GM10248 (cell line): ENCODE data around the gene UGT1A4.

Source experiments
- CTCF ChIA-PET: fragments of 300-600 bp; sonication (Branson Sonifier 250); formaldehyde crosslinking; extraction: SDS; loops from one replicate; lab custom pipeline; 2021; ENCODE audit warnings: antibody characterized with exemption; lab: Yijun Ruan, JAX
- POLR2A ChIA-PET: fragments of 350-650 bp; sonication (Branson Sonifier 250); formaldehyde crosslinking; extraction: SDS; loops from one replicate; lab custom pipeline; 2020; ENCODE audit warnings: antibody characterized with exemption; lab: Yijun Ruan, JAX
- DNase-seq: peaks from one replicate; pipeline ENCODE4 v3.0.0; 2012; ENCODE audit errors: extremely low spot score
- CTCF ChIP-seq: IDR thresholded peaks from 2 replicates; pipeline ENCODE4 v1.5.1; 2012; ENCODE audit warnings: mild to moderate bottlenecking, low read depth; ENCODE audit errors: extremely low read depth, missing control alignments, control extremely low read depth

Gene UGT1A4

GRCh38 chr2:233799716-233800115 is 81.2 kb downstream of the UGT1A4 start:
- CTCF ChIA-PET: interaction anchor here (1.6 kb wide), 1 partner anchor 88 kb away, joined by 3 read pairs; no protein-coding TSS in a partner anchor
- no peak for TF ChIP-seq CTCF
- POLR2A ChIA-PET: no interaction called here
- no peak for DNase-seq

GRCh38 chr2:233800208-233800607 is 81.7 kb downstream of the UGT1A4 start:
- ChIA-PET POLR2A (no interaction called here), CTCF (interaction anchor here (1.6 kb wide), 1 partner anchor 89 kb away, joined by 3 read pairs; no protein-coding TSS in a partner anchor)
- DNase-seq: no peak
- no peak for TF ChIP-seq CTCF

GRCh38 chr2:233801357-233802131 is 83.0 kb downstream of the UGT1A4 start:
- ChIA-PET POLR2A (no interaction called here), CTCF (no interaction called here)
- TF ChIP-seq CTCF: no peak
- no peak for DNase-seq

- DNase-seq: no peak
- CTCF ChIA-PET: no interaction called here
- POLR2A ChIA-PET: no interaction called here
- no peak for TF ChIP-seq CTCF
These were observed 83.7 kb downstream of the UGT1A4 start for GRCh38 chr2:233802132-233802815.

GRCh38 chr2:233803292-233803911 is 84.9 kb downstream of the UGT1A4 start:
- POLR2A ChIA-PET: no interaction called here
- TF ChIP-seq CTCF: no peak
- no peak for DNase-seq
- CTCF ChIA-PET: interaction anchor here (1.4 kb wide), 1 partner anchor 11 kb away, joined by 3 read pairs; no protein-coding TSS in a partner anchor

GRCh38 chr2:233803994-233804393 is 85.5 kb downstream of the UGT1A4 start:
- TF ChIP-seq CTCF: no peak
- ChIA-PET POLR2A (no interaction called here), CTCF (interaction anchor here (1.4 kb wide), 1 partner anchor 11 kb away, joined by 3 read pairs; no protein-coding TSS in a partner anchor)
- DNase-seq: no peak
